Measurements from ENCODE around the gene MMP13. TPM values are rescaled to one million over a fixed set of nuclear protein-coding genes. Genes with fewer than 3 reads are reported as not detected.
"Not testable (repeated sequence)": the region's sequence is repeated elsewhere in the genome, so short reads cannot be mapped to it uniquely, and the experiment has no call there.

The MMP13 gene
- total RNA-seq, 1 experiment from 2014 or later, result not detected

DNA sequence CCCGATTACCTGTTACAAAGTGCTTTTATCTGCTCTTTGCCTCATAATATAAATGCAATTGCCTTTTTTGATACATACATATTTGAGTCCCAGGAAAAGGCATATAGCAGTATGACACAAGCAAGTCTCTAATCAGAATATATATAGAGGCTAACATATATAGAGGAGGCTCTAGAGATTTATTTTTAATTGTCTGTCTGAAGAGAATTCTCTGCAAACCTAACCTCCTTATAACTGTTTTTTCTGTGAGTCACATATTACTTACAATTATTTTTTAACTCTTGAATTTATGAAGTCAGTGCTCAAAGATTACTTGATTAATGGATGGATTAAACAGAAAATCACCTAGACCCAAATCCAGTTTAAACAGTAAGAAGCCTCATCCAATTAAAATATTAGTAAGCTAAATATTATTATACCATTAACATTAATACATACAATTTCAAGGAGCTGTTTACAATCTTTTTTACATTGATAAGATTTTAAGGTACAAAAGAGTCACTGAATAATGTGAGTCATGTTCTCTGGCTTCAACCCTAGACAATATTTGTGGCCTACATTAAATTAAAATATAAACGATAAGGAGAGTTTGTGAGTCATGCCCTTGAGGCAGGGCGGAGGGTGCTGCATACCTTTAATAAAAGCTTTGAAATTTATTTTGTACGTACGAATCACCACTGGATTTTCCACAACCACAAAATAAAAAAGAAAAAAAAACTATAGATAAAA, 19.2 kb upstream of the MMP13 start:
- TF ChIP-seq EZH2 (IDR thresholded peaks at IDR 0.05; ENCODE audit: borderline replicate concordance, low read depth, low read length, poor library complexity, severe bottlenecking), result no peak
- TF ChIP-seq, protein P1, sequence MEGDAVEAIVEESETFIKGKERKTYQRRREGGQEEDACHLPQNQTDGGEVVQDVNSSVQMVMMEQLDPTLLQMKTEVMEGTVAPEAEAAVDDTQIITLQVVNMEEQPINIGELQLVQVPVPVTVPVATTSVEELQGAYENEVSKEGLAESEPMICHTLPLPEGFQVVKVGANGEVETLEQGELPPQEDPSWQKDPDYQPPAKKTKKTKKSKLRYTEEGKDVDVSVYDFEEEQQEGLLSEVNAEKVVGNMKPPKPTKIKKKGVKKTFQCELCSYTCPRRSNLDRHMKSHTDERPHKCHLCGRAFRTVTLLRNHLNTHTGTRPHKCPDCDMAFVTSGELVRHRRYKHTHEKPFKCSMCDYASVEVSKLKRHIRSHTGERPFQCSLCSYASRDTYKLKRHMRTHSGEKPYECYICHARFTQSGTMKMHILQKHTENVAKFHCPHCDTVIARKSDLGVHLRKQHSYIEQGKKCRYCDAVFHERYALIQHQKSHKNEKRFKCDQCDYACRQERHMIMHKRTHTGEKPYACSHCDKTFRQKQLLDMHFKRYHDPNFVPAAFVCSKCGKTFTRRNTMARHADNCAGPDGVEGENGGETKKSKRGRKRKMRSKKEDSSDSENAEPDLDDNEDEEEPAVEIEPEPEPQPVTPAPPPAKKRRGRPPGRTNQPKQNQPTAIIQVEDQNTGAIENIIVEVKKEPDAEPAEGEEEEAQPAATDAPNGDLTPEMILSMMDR (conservative IDR thresholded peaks at IDR 0.05; ENCODE audit: low read depth, low read length), result no peak
- POLR2A ChIA-PET (ENCODE audit: low non-redundant PET), result interaction anchor here (0.6 kb wide), 1 partner anchor 397 kb away, joined by 3 read pairs; no protein-coding TSS in a partner anchor
- H3K27me3 ChIP-seq (replicated peaks; ENCODE audit: insufficient read depth, low read depth, low read length, poor library complexity), result no peaks in the 10 kb centered on the region
- no peak for DNase-seq (ENCODE audit: low spot score)
- no peak overlapping the region for H3K4me3 ChIP-seq (ENCODE audit: low read depth, low read length, poor library complexity, severe bottlenecking)
- no peaks in the 10 kb centered on the region for H3K4me1 ChIP-seq (ENCODE audit: insufficient read depth, low read length, poor library complexity, severe bottlenecking)
- no peaks in the 10 kb centered on the region for H3K36me3 ChIP-seq (ENCODE audit: insufficient read depth, low read length, poor library complexity, severe bottlenecking)
- no TSS peak for BruUV-seq (replicated peaks)
- no peak overlapping the region for H3K27ac ChIP-seq (ENCODE audit: low read depth, low read length, poor library complexity, severe bottlenecking)
- CTCF ChIA-PET, result no interaction called here
- H3K9me3 ChIP-seq (ENCODE audit: low read depth, low read length, poor library complexity, severe bottlenecking), result no peaks in the 10 kb centered on the region
- intact Hi-C loops (cut with micrococcal nuclease; ENCODE audit: unreplicated experiment), result no loop called here

DNA sequence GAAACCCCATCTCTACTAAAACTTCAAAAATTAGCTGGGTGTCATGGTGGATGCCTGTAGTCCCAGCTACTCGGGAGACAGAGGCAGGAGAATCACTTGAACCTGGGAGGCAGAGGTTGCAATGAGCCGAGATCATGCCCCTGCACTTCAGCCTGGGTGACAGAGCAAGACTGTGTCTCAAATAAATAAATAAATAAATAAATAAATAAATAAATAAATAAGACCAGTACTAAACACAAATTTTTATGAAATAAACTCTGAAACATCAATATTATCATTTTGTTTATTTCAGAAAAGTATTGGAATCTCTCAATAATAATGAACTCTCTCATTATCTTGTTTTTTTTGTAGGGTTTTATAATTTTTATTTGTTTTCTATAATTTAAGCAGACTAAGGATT, 18.2 kb upstream of the MMP13 start:
- POLR2A ChIA-PET (ENCODE audit: low non-redundant PET); H3K27ac ChIP-seq (ENCODE audit: low read depth, low read length, poor library complexity, severe bottlenecking); H3K9me3 ChIP-seq (ENCODE audit: low read depth, low read length, poor library complexity, severe bottlenecking); H3K4me1 ChIP-seq (ENCODE audit: insufficient read depth, low read length, poor library complexity, severe bottlenecking); H3K4me3 ChIP-seq (ENCODE audit: low read depth, low read length, poor library complexity, severe bottlenecking); H3K36me3 ChIP-seq (ENCODE audit: insufficient read depth, low read length, poor library complexity, severe bottlenecking); DNase-seq (ENCODE audit: low spot score); intact Hi-C loops (cut with micrococcal nuclease; ENCODE audit: unreplicated experiment); BruUV-seq (replicated peaks); H3K27me3 ChIP-seq (replicated peaks; ENCODE audit: insufficient read depth, low read depth, low read length, poor library complexity); CTCF ChIA-PET: not testable (repeated sequence)

DNA sequence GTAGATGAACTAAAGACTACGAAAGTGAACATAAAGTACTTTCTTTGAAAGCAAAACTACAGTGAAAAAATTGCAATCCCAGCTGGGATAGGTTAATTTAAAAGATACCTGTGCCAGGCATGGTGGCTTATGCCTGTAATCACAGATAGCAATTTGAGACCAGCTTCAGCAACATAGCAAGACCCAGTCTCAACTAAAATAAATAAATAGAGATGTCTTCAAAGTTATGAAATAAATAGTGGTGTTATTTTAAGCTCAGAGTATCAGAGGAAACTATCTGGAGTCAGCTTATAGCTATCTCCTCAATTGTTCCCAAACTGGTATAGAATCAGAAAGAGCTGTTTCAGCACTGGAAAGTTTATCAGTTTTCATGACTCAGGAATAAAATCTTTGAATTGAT, 17.3 kb upstream of the MMP13 start:
- Histone ChIP-seq H3K27me3 (replicated peaks; ENCODE audit: insufficient read depth, low read depth, low read length, poor library complexity) (no peaks in the 10 kb centered on the region), H3K4me1 (ENCODE audit: insufficient read depth, low read length, poor library complexity, severe bottlenecking) (no peaks in the 10 kb centered on the region), H3K4me3 (ENCODE audit: low read depth, low read length, poor library complexity, severe bottlenecking) (no peak overlapping the region), H3K9me3 (ENCODE audit: low read depth, low read length, poor library complexity, severe bottlenecking) (no peaks in the 10 kb centered on the region), H3K36me3 (ENCODE audit: insufficient read depth, low read length, poor library complexity, severe bottlenecking) (no peaks in the 10 kb centered on the region), H3K27ac (ENCODE audit: low read depth, low read length, poor library complexity, severe bottlenecking) (no peak overlapping the region)
- DNase-seq (ENCODE audit: low spot score), result no peak
- TF ChIP-seq, protein P1 (conservative IDR thresholded peaks at IDR 0.05; ENCODE audit: low read depth, low read length), result no peak
- TF ChIP-seq EZH2 (IDR thresholded peaks at IDR 0.05; ENCODE audit: borderline replicate concordance, low read depth, low read length, poor library complexity, severe bottlenecking), result no peak
- CTCF ChIA-PET, result no interaction called here
- no TSS peak for BruUV-seq (replicated peaks)
- POLR2A ChIA-PET (ENCODE audit: low non-redundant PET), result no interaction called here
- intact Hi-C loops (cut with micrococcal nuclease; ENCODE audit: unreplicated experiment), result no loop called here

DNA sequence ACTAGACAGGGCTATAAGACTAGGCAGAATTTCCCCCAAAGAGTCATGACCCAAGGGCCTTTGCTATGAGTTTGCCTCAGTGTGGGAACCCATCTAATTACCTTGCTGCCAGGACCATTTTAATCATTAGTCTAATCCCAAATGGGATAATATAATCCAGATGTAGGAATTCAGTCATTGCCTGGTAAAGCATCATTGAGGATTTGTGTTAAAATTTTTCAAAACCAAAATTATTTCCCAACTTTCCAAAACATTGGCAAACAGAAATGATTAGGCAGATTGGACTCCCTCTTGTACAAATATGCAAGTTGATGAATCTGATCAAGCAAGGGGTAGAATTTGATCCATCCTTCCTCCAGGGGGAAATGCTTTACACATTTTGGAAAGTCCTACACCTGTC, 16.2 kb upstream of the MMP13 start:
- POLR2A ChIA-PET (ENCODE audit: low non-redundant PET), result no interaction called here

More for the DNA sequence above, 16.2 kb upstream of the MMP13 start:
- no peak for TF ChIP-seq EZH2 (IDR thresholded peaks at IDR 0.05; ENCODE audit: borderline replicate concordance, low read depth, low read length, poor library complexity, severe bottlenecking)
- TF ChIP-seq, protein P1 (conservative IDR thresholded peaks at IDR 0.05; ENCODE audit: low read depth, low read length), result no peak
- no TSS peak for BruUV-seq (replicated peaks)
- H3K4me3 ChIP-seq (ENCODE audit: low read depth, low read length, poor library complexity, severe bottlenecking), result no peak overlapping the region
- no peaks in the 10 kb centered on the region for H3K36me3 ChIP-seq (ENCODE audit: insufficient read depth, low read length, poor library complexity, severe bottlenecking)
- CTCF ChIA-PET, result no interaction called here
- no peak overlapping the region for H3K27ac ChIP-seq (ENCODE audit: low read depth, low read length, poor library complexity, severe bottlenecking)
- no peaks in the 10 kb centered on the region for H3K9me3 ChIP-seq (ENCODE audit: low read depth, low read length, poor library complexity, severe bottlenecking)
- intact Hi-C loops (cut with micrococcal nuclease; ENCODE audit: unreplicated experiment), result no loop called here
- no peaks in the 10 kb centered on the region for H3K27me3 ChIP-seq (replicated peaks; ENCODE audit: insufficient read depth, low read depth, low read length, poor library complexity)
- no peak for DNase-seq (ENCODE audit: low spot score)
- no peaks in the 10 kb centered on the region for H3K4me1 ChIP-seq (ENCODE audit: insufficient read depth, low read length, poor library complexity, severe bottlenecking)
